Endothelial cell of umbilical vein (primary cell): ENCODE measurements around the gene MTRF1L. TPM values are rescaled to one million over a fixed set of nuclear protein-coding genes. Genes with fewer than 3 reads are reported as not detected.
A peak's percentile ranks its signal among the peaks of the same experiment; 100 is the strongest.

Experiments used
- Bru-seq: library from RNA; stranded (reverse); fragments of 400-500 nt; gene quantifications from one replicate; lab custom pipeline; 2021; lab: Mats Ljungman, UMichigan
- BruChase-seq, 2 experiments: library from RNA; stranded (reverse); fragments of 400-500 nt; gene quantifications; one replicate each; lab custom pipeline; 2021; lab: Mats Ljungman, UMichigan
- BruUV-seq: library from RNA; stranded (reverse); fragments of 400-500 nt; replicated peaks from 2 replicates; lab custom pipeline; 2021; lab: Mats Ljungman, UMichigan
- CTCF ChIA-PET: fragments of 300-600, 350-600 bp; sonication (Branson Sonifier 250); formaldehyde crosslinking; loops from one replicate; lab custom pipeline; 2021; ENCODE audit warnings: antibody characterized with exemption, inconsistent platforms; lab: Charles Lee
- POLR2A ChIA-PET: fragments of 300-600, 350-600 bp; sonication (Branson Sonifier 250); formaldehyde crosslinking; loops from one replicate; lab custom pipeline; 2021; ENCODE audit warnings: antibody characterized with exemption, inconsistent platforms; lab: Charles Lee
- DNase-seq: peaks from one replicate; pipeline ENCODE4 v3.0.0-alpha.2; 2011; ENCODE audit warnings: low read depth, low spot score
- FAIRE-seq: peaks from 2 replicates; lab custom pipeline; 2011; peaks lifted over from hg19 to GRCh38; lab: Jason Lieb, UNC
- H2AFZ ChIP-seq: 2 replicates; pipeline ENCODE4 v1.6.0; 2012; ENCODE audit warnings: low read depth, low read length, control low read depth, inconsistent platforms
- H3K27ac ChIP-seq: 2 replicates; pipeline ENCODE4 v1.5.1; 2011; ENCODE audit warnings: low read depth, mild to moderate bottlenecking, control low read depth, low read length, moderate library complexity; ENCODE audit not compliant: insufficient read depth
- H3K27me3 ChIP-seq, 2 experiments: 2 replicates each; pipeline versions ENCODE4 v1.6.0 to v1.6.1; 2011; ENCODE audit warnings: low read length in 2 of 2, mixed read lengths in 1 of 2; ENCODE audit not compliant: control insufficient read depth in 2 of 2, insufficient read depth in 2 of 2
- H3K36me3 ChIP-seq, 2 experiments: 2 replicates in 1 of 2; 3 replicates in 1 of 2; pipeline ENCODE4 v1.5.1; 2011; ENCODE audit warnings: low read length in 2 of 2, mild to moderate bottlenecking in 1 of 2, moderate library complexity in 1 of 2; ENCODE audit not compliant: control insufficient read depth in 2 of 2, insufficient read depth in 2 of 2; ENCODE audit errors: extremely low read depth in 1 of 2
- H3K4me1 ChIP-seq: 3 replicates; pipeline ENCODE4 v1.5.1; 2011; ENCODE audit warnings: mild to moderate bottlenecking, low read length; ENCODE audit not compliant: control insufficient read depth, insufficient read depth; ENCODE audit errors: extremely low read depth
- H3K4me2 ChIP-seq: 2 replicates; pipeline ENCODE4 v1.6.1; 2011; ENCODE audit warnings: low read length, control low read depth, mixed read lengths; ENCODE audit not compliant: insufficient read depth
- H3K4me3 ChIP-seq, 3 experiments: fragments of 200-600 bp in 1 of 3; sonication (generic), shearing (Covaris generic) in 1 of 3; replicated peaks in 1 of 3; 2 replicates each; pipeline ENCODE4 v1.5.1; 2011 to 2016; ENCODE audit warnings: control low read depth in 3 of 3, low read length in 3 of 3, mild to moderate bottlenecking in 2 of 3, inconsistent platforms in 1 of 3, low read depth in 1 of 3, moderate library complexity in 1 of 3; ENCODE audit not compliant: insufficient read depth in 1 of 3
- H3K79me2 ChIP-seq: 2 replicates; pipeline ENCODE4 v1.6.0; 2012; ENCODE audit warnings: low read length, inconsistent platforms; ENCODE audit not compliant: control insufficient read depth, insufficient read depth
- H3K9ac ChIP-seq: replicated peaks from 2 replicates; pipeline ENCODE3; 2011; ENCODE audit warnings: low read length, control low read depth; ENCODE audit not compliant: insufficient read depth; ENCODE audit errors: extremely low read depth
- H3K9me1 ChIP-seq: replicated peaks from 3 replicates; pipeline ENCODE4 v1.6.0; 2011; ENCODE audit warnings: mild to moderate bottlenecking, low read length; ENCODE audit not compliant: control insufficient read depth, insufficient read depth; ENCODE audit errors: extremely low read depth
- H3K9me3 ChIP-seq: replicated peaks from 2 replicates; pipeline ENCODE4 v1.5.1; 2012; ENCODE audit warnings: low read length, inconsistent platforms; ENCODE audit not compliant: control insufficient read depth, insufficient read depth
- H4K20me1 ChIP-seq: replicated peaks from 2 replicates; pipeline ENCODE3; 2011; ENCODE audit warnings: mild to moderate bottlenecking, low read length; ENCODE audit not compliant: control insufficient read depth, insufficient read depth; ENCODE audit errors: extremely low read depth
- CTCF ChIP-seq, 2 donors: IDR thresholded peaks; 1 replicate in 1 of 2; 2 replicates in 1 of 2; pipeline ENCODE4 v1.5.1; 2011; ENCODE audit warnings: low read length in 2 of 2, mild to moderate bottlenecking in 2 of 2, moderate library complexity in 2 of 2, control low read depth in 1 of 2, inconsistent platforms in 1 of 2, low read depth in 1 of 2; ENCODE audit not compliant: insufficient read depth in 1 of 2; ENCODE audit errors: extremely low read depth in 1 of 2
- EZH2 ChIP-seq: IDR thresholded peaks from 2 replicates; pipeline ENCODE4 v1.6.1; 2012; ENCODE audit warnings: borderline replicate concordance, low read depth, mild to moderate bottlenecking, moderate library complexity, low read length, inconsistent platforms; ENCODE audit not compliant: severe bottlenecking
- FOS ChIP-seq: IDR thresholded peaks from 2 replicates; pipeline ENCODE4 v1.6.1; 2011; ENCODE audit warnings: mild to moderate bottlenecking, low read length, moderate library complexity, borderline replicate concordance; ENCODE audit not compliant: insufficient read depth
- GATA2 ChIP-seq: IDR thresholded peaks from 2 replicates; pipeline ENCODE4 v1.7.0; 2011; ENCODE audit warnings: low read depth, mild to moderate bottlenecking, moderate library complexity, mixed read lengths, low read length; ENCODE audit not compliant: insufficient read length, insufficient read depth
- JUN ChIP-seq: IDR thresholded peaks from 2 replicates; pipeline ENCODE4 v1.6.1; 2011; ENCODE audit warnings: borderline replicate concordance, low read depth; ENCODE audit not compliant: insufficient read length, insufficient read depth
- MYC ChIP-seq: IDR thresholded peaks from one replicate; pipeline ENCODE4 v1.6.1; 2011; ENCODE audit warnings: mild to moderate bottlenecking, low read depth, low read length
- POLR2A ChIP-seq: IDR thresholded peaks from 2 replicates; pipeline ENCODE4 v1.6.1; 2012; ENCODE audit warnings: low read depth, mild to moderate bottlenecking, control low read depth, low read length
- POLR2AphosphoS5 ChIP-seq: IDR thresholded peaks from 2 replicates; pipeline ENCODE4 v1.6.1; 2012; ENCODE audit warnings: low read depth, mild to moderate bottlenecking, control low read depth, low read length, moderate library complexity; ENCODE audit not compliant: insufficient read depth
- dilution Hi-C: fragments of 300-500 bp; cut with MboI; formaldehyde crosslinking; loops from one replicate; pipeline ENCODE4 v1.15.0; 2019; ENCODE audit warnings: low sequenced_read_pairs; ENCODE audit not compliant: extremely low pct_ligation_motif_present
- intact Hi-C: fragments of 100-400 bp; cut with micrococcal nuclease; formaldehyde crosslinking; loops from one replicate; pipeline ENCODE4 v1.10.0; 2022
- long read RNA-seq: library from polyadenylated mRNA; stranded (forward); transcript quantifications from one replicate; pipeline ENCODE4 v2.0.0, GENCODE V29; 2021
- polyA minus RNA-seq, 3 experiments: library from RNA; depleted of rRNA, polyadenylated mRNA; stranded (reverse); fragments of >200 nt; gene quantifications; 1 replicate in 1 of 3; 2 replicates in 2 of 3; pipeline ENCODE4 v1.2.3, GENCODE V29; 2011
- polyA plus RNA-seq, 4 experiments: library from polyadenylated mRNA; depleted of rRNA in 3 of 4; stranded (reverse) in 3 of 4; unstranded in 1 of 4; fragments of >200 nt; gene quantifications; 2 replicates each; pipeline versions ENCODE4 v1.2.1 to v1.2.3, GENCODE V29; 2011 to 2012; ENCODE audit warnings: missing spikeins in 1 of 4
- total RNA-seq: library from RNA; stranded (reverse); gene quantifications from 2 replicates; pipeline ENCODE4 v1.2.3, GENCODE V29; 2021
- TF ChIP-seq, protein P1 (sequence below): IDR thresholded peaks from 2 replicates; pipeline ENCODE4 v1.6.1; 2011; ENCODE audit not compliant: insufficient read depth, insufficient read length

Gene MTRF1L
- total RNA-seq (27.5 and 31.2 TPM in 2 replicates), polyA plus RNA-seq (5.2 and 6.2 TPM in 2 replicates), polyA minus RNA-seq (10.5 and 10.9 TPM in 2 replicates), Bru-seq, nascent RNA (percentile 87 among the genes with signal in this experiment), BruChase-seq, experiment 1, labeled RNA remaining after a 6-hour chase (percentile 79 among the genes with signal in this experiment), BruChase-seq, experiment 2, labeled RNA remaining after a 2-hour chase (percentile 75 among the genes with signal in this experiment)
- polyA plus RNA-seq (2011; cell fraction: cytosol; rRNA removed) = 8.3 and 9.1 TPM in 2 replicates
- 20.5 and 32.0 TPM in 2 replicates for polyA plus RNA-seq (2011; cell fraction: nucleus; rRNA removed)
- polyA plus RNA-seq (2012) = 9.5 and 19.1 TPM in 2 replicates
- 8.8 TPM for polyA minus RNA-seq (2011; cell fraction: cytosol; rRNA and poly(A)+ RNA removed)
- polyA minus RNA-seq (2011; cell fraction: nucleus; rRNA and poly(A)+ RNA removed) = 39.7 and 47.9 TPM in 2 replicates
- long read RNA-seq, transcript MTRF1L-202 (6 exons, 3,539 nt) = minor isoform, 8 of 109 reads
- long read RNA-seq, transcript MTRF1L-211 (6 exons, 3,514 nt) = minor isoform, 8 of 109 reads
- long read RNA-seq, transcript MTRF1L-208 (7 exons, 3,651 nt) = minor isoform, 29 of 109 reads
- long read RNA-seq, transcript MTRF1L-203 (7 exons, 3,676 nt) = major isoform, 33 of 109 reads
- long read RNA-seq, partial matches to known transcripts = 9 of 109 reads
- long read RNA-seq, other reads (novel, unspliced or antisense) = 20 of 109 reads

DNA sequence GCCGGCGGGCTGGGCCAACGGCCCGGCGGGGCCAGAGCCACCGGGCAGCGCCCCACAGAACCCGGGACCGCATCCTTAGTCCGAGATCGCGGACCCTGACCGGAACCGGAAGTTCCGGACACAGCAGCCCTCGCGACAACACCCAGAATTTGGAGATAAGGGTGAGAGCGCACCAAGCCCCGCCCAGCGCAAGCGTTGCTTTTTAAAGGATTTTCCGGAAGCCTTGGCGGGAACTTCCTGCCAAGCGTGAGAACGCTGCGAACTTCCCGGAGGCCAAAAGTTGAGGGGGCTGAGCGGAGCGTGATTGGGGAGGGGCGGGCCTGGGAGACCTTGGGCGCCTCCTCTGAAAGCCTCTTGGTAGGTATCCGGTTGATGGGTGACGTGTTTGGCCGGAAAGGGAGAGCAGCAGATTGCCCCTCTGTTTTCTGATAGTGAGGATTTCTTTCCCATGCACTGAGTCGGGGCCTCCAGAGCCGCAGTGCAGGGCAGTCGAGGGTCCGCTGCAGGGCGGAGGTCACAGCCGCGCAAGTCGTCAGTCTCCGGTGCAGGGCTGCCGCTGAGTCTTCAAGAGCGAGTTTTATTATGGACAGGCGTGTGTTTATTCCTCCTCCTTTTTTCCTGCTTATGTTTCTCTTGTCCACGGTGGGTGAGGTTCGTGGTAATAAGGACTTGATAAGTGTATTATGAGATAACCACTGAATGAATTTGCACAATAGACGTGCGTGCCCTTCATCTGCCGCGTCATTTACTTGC lies at the start of gene MTRF1L:
TSS of gene MTRF1L (minus strand) at position 97 of the 753 bp plus-strand sequence. CDS start at position 73, 24 bp downstream.
- ChIA-PET POLR2A (no interaction called here), CTCF (interaction anchor here (0.6 to 0.7 kb wide), 2 partner anchors 29 to 701 kb away, joined by 3 to 4 read pairs; no protein-coding TSS in a partner anchor)
- Histone ChIP-seq H3K9me1 (no peaks in the 10 kb centered on the region), H3K79me2 (peaks cover 41% of the 10 kb centered on the region), H3K27ac (peak within 1 kb of the TSS; percentile 77), H3K4me2 (peak within 1 kb of the TSS; percentile 97), H3K9ac (peak within 1 kb of the TSS; percentile 84), H2AFZ (peak within 1 kb of the TSS; percentile 61), H3K4me3 (peak within 1 kb of the TSS; percentile 72 to 96 (median 90)), H4K20me1 (no peaks in the 10 kb centered on the region), H3K27me3 (no peaks in the 10 kb centered on the region), H3K9me3 (no peaks in the 10 kb centered on the region), H3K36me3 (no peaks in the 10 kb centered on the region), H3K4me1 (peaks cover 22% of the 10 kb centered on the region)
- BruUV-seq = no TSS peak
- intact Hi-C loops = loop anchor here (1.0 to 10.0 kb wide), 4 partner anchors 19 to 698 kb away; partner anchors contain the start of gene FBXO5
- TF ChIP-seq POLR2A = peak; percentile 92
- peak; percentile 72 for TF ChIP-seq GATA2
- peak; percentile 3 for TF ChIP-seq JUN
- TF ChIP-seq POLR2AphosphoS5 = peak; percentile 72
- no peak for TF ChIP-seq MYC
- no peak for TF ChIP-seq EZH2
- TF ChIP-seq CTCF (IDR thresholded peaks at IDR 0.05; ENCODE audit: extremely low read depth in 1 of 2, insufficient read depth in 1 of 2, low read depth in 1 of 2, low read length in 2 of 2) = no peak
- TF ChIP-seq, protein P1, sequence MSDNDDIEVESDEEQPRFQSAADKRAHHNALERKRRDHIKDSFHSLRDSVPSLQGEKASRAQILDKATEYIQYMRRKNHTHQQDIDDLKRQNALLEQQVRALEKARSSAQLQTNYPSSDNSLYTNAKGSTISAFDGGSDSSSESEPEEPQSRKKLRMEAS = peak; percentile 33
- TF ChIP-seq FOS = no peak
- FAIRE-seq (peak; percentile 83), DNase-seq (peak; percentile 97)
- dilution Hi-C loops = no loop called here
